GM19463 (cell line): Measurements from ENCODE around the gene CREB3L1.

Experiments used
- ATAC-seq: cut with Tn5 transposase; IDR thresholded peaks from one replicate; pipeline ENCODE4 v1.9.1; 2021; ENCODE audit warnings: mild to moderate bottlenecking, moderate library complexity; ENCODE audit not compliant: unreplicated experiment

CREB3L1 gene

GRCh38 chr11:46277622-46278386 lies at the start of gene CREB3L1:
TSS of gene CREB3L1 (plus strand) at chr11:46277662. CDS start at chr11:46278112, 450 bp downstream.
- ATAC-seq = no peak

- ATAC-seq = no peak
Measured at GRCh38 chr11:46229230-46229629, 48.2 kb upstream of the CREB3L1 start.

- no peak for ATAC-seq
Measured at GRCh38 chr11:46234311-46234710, 43.2 kb upstream of the CREB3L1 start.

GRCh38 chr11:46235777-46236688 lies 41.4 kb upstream of the CREB3L1 start:
- no peak for ATAC-seq

GRCh38 chr11:46236918-46237247 lies 40.6 kb upstream of the CREB3L1 start:
- ATAC-seq = no peak

- no peak for ATAC-seq
Measured at GRCh38 chr11:46237248-46238077, 40.0 kb upstream of the CREB3L1 start.

- no peak for ATAC-seq
Measured at GRCh38 chr11:46238078-46238966, 39.1 kb upstream of the CREB3L1 start.

- ATAC-seq = peak; percentile 70
Measured at GRCh38 chr11:46238967-46239800, 38.3 kb upstream of the CREB3L1 start.

GRCh38 chr11:46239801-46240061 lies 37.7 kb upstream of the CREB3L1 start:
- no peak for ATAC-seq

GRCh38 chr11:46240371-46240770 lies 37.1 kb upstream of the CREB3L1 start:
- ATAC-seq = no peak

GRCh38 chr11:46240861-46241260 lies 36.6 kb upstream of the CREB3L1 start:
- ATAC-seq = no peak

- no peak for ATAC-seq
Measured at GRCh38 chr11:46242041-46242951, 35.2 kb upstream of the CREB3L1 start.

GRCh38 chr11:46242952-46243795 lies 34.3 kb upstream of the CREB3L1 start:
- peak; percentile 83 for ATAC-seq

GRCh38 chr11:46243796-46244109 lies 33.7 kb upstream of the CREB3L1 start:
- no peak for ATAC-seq

GRCh38 chr11:46246521-46246920 lies 30.9 kb upstream of the CREB3L1 start:
- ATAC-seq = no peak

GRCh38 chr11:46247090-46247489 lies 30.4 kb upstream of the CREB3L1 start:
- ATAC-seq = no peak

GRCh38 chr11:46247659-46248058 lies 29.8 kb upstream of the CREB3L1 start:
- ATAC-seq = no peak
